C4-2B (cell line): Measurements from ENCODE around the gene SUPT16H.
A peak's percentile ranks its signal among the peaks of the same experiment; 100 is the strongest.
"Not testable (repeated sequence)": the region's sequence is repeated elsewhere in the genome, so short reads cannot be mapped to it uniquely, and the experiment has no call there.

Experiments
- H3K27ac ChIP-seq: fragments of 450-650 bp; 2 replicates; pipeline ENCODE4 v1.5.1; 2017
- ZFX ChIP-seq: fragments of 450-650 bp; IDR thresholded peaks from 2 replicates; pipeline ENCODE4 v1.6.1; 2017
- TF ChIP-seq, protein P1 (sequence below): fragments of 450-650 bp; conservative IDR thresholded peaks from 2 replicates; pipeline ENCODE4 v1.5.1; 2017; ENCODE audit warnings: mild to moderate bottlenecking

Gene SUPT16H

DNA sequence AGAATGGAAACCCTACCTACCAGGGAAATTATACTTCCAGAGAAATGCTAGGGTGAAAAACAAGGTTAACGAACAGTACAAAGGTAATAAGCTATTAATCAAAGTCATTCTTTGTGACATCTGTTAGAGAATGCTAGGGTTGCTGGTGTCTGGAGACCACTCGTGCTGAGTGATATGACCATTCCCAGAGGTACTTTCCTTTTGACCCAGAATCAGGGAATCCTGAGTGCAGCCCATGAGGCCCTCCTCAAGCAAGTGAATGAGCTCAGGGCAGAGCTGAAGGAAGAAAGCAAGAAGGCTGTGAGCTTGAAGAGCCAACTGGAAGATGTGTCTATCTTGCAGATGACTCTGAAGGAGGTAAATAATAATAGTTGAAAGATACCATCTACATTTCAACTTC is 72.2 kb downstream of the SUPT16H start:
- H3K27ac ChIP-seq = no peak overlapping the region
- TF ChIP-seq, protein P1, sequence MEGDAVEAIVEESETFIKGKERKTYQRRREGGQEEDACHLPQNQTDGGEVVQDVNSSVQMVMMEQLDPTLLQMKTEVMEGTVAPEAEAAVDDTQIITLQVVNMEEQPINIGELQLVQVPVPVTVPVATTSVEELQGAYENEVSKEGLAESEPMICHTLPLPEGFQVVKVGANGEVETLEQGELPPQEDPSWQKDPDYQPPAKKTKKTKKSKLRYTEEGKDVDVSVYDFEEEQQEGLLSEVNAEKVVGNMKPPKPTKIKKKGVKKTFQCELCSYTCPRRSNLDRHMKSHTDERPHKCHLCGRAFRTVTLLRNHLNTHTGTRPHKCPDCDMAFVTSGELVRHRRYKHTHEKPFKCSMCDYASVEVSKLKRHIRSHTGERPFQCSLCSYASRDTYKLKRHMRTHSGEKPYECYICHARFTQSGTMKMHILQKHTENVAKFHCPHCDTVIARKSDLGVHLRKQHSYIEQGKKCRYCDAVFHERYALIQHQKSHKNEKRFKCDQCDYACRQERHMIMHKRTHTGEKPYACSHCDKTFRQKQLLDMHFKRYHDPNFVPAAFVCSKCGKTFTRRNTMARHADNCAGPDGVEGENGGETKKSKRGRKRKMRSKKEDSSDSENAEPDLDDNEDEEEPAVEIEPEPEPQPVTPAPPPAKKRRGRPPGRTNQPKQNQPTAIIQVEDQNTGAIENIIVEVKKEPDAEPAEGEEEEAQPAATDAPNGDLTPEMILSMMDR = no peak
- no peak for TF ChIP-seq ZFX

DNA sequence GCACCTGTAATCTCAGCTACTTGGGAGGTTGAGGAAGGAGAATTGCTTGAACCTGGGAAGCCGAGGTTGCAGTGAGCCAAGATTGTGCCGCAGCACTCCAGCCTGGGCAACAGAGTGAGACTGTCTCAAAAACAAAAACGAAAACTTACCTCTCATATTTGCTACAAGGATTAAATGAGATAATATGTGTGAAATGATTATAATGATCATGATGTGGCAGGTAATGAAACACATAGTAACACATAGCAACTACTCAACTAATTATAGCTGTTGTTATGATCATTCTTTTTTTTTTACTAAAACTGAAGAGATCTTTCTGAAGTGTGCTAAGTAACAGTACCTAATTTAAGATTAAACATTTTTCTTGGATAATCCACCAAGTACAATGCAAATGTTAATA is 73.9 kb downstream of the SUPT16H start:
- TF ChIP-seq, protein P1 = no peak
- no peak for TF ChIP-seq ZFX
- no peak overlapping the region for H3K27ac ChIP-seq

DNA sequence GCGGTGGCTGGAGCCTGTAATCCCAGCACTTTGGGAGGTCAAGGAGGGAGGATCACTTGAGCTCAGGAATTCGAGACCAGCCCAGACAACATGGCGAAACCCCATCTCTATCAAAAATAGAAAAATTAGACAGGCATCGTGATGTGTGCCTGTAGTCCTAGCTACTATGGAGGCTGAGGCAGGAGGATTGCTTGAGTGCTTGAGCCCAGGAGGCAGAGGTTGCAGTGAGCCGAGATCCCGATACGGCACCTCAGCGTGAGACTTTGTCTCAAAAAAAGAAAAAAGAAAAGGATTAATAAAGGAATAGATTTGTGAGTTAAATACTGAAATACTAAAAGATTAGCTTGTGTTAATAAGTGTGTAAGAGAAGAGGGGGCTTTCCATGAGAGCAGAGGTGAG is 74.6 kb downstream of the SUPT16H start:
- no peak for TF ChIP-seq ZFX
- TF ChIP-seq, protein P1 = no peak
- H3K27ac ChIP-seq = peak overlapping the region; percentile 82

DNA sequence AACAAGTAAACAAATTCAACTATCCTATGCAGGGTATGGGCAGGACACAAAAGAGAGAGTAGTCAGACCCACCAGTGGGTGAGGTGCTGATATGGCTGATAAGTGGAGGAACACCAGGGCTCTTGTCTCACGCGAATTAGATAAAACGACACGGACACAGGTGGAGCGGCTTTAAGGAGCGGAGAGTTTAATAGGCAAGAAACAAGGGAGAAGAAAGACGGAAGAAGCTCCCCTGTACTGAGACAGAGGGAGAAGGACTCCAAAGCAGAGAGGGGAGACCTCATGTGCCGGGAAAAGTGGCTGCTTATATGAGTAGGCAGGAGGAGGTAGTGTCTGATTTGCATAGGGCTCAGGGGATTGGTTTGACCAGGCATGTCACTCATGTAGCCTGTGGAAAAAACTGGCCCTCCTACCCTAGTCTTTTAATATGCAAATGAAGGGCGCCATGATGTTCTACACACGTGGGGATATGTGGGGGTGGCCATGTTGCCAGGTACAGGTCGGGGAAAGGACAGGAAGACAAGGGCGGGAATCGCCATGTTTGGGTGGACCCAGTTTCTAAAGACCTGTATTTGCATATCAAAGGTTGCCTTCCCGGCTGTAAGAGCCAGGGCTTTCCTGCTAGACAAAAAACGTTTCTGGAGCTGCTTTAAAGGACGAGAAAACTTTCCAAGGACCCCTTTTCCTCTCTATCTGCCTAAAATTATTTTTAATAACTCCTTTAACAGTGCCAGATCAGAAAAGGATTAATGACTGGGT is 75.2 kb downstream of the SUPT16H start:
- peak overlapping the region; percentile 82 for H3K27ac ChIP-seq
- TF ChIP-seq, protein P1 = no peak
- TF ChIP-seq ZFX = no peak

DNA sequence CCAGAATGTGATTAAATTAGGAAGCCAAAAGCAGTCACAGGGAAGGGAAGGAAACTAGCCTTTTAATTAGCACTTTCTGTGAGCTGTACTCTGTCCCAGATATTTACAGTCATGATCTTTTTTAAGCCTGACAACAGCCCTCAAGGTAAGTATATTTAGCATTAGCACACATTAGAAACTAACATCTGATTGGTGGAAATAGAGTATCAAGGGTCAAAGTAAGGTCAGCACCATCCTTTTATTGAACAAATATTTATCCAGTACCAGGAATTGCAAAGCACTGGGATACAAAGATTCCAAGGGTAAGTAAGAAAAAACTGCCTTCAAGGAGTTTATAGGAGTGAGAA is 75.7 kb downstream of the SUPT16H start:
- TF ChIP-seq ZFX = no peak
- TF ChIP-seq, protein P1 = no peak
- H3K27ac ChIP-seq = peak overlapping the region; percentile 82

DNA sequence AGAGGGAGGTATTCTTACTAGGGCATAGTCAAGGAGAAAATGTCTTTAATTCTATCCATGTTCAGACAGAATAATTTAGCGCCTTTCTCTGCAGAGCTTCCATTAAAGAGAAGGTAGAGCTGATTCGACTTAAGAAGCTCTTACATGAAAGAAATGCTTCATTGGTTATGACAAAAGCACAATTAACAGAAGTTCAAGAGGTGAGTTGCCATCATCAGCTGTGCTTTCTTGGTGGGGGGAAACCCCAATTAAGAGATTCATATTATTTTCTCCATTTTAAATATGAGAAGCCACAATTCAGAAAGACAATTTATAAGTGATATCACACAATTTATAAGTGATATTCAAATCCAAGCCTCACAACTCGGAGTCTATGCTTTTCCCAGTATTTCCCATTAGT is 76.2 kb downstream of the SUPT16H start:
- H3K27ac ChIP-seq = no peak overlapping the region; the same call in 1 of the 2 replicates
- TF ChIP-seq, protein P1 = no peak
- no peak for TF ChIP-seq ZFX

DNA sequence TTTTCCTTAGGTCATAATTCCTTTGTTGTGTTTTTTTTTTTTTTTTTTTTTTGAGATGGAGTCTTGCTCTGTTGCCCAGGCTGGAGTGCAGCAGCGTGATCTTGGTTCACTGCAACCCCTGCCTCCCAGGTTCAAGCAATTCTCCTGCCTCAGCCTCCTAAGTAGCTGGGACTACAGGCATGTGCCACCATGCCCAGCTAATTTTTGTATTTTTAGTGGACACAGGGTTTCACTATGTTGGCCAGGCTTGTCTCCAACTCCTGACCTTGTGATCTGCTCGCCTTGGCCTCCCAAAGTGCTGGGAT is 81.0 kb downstream of the SUPT16H start:
- H3K27ac ChIP-seq = not testable (repeated sequence)

DNA sequence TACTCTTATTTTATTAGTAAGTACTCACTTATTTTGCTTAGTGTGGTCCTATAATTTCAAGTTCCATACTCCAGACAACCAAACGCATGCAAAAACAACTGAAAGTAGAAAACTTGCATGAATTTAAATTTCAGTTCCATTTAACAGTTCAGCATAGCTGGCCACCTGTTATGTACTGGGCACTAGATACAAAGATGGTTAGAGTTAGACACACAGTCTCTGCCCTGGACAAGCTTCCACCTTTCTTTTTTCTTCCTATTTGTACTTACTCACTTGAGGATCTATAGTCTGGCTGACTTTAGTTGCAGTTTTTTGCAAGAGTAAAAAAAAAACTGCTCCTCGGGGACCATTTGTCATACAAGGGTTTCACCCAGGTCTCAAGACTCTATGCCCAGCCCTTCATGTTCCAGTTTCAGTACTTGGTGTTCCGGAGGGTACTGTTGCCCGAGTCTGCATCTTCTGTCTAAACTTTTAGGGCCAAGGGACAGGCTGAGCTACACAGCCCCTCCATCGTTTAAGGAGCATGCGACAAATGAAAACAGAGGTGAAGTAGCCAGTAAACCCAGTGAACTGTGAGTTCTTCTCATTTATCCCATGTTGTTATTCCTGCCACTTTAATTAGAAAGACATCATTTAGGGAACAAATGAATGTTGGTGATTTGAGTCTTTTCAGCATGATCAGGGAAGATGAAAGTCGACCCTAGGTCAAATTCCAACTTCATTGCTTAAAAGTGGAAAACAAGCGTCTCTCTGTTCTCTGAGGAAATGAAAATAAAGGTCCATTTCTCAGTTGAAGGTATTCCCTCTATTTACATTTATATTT is 81.6 kb downstream of the SUPT16H start:
- TF ChIP-seq, protein P1 = no peak
- TF ChIP-seq ZFX = no peak
- no peak overlapping the region for H3K27ac ChIP-seq
